NCI-H510A (cell line): Measurements from ENCODE around the gene UGT2B7.
"Not testable (repeated sequence)": the region's sequence is repeated elsewhere in the genome, so short reads cannot be mapped to it uniquely, and the experiment has no call there.

Source experiments
- DNase-seq: peaks from one replicate; lab custom pipeline; 2025; lab: John Stamatoyannopoulos, UW

UGT2B7 gene

DNA sequence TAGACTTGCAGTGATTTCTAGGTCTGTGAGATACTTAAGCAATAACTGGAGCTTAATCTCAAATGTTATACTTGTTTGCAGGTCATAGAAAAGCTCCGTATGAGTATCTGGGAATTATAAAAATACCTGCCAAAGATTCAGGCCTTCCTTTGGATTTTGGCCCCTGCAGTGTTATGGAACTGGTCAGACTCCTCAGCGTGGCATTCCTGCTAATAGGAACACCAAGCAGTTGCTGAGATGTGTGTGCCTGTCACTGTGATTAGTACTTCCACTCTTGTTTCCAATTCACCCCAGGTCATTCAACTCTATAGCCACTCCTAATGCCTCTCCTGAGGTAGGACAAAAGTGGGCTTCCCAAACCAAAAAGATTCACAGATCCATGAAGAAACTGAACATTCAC lies 7.8 kb upstream of the UGT2B7 start:
- no peak for DNase-seq

DNA sequence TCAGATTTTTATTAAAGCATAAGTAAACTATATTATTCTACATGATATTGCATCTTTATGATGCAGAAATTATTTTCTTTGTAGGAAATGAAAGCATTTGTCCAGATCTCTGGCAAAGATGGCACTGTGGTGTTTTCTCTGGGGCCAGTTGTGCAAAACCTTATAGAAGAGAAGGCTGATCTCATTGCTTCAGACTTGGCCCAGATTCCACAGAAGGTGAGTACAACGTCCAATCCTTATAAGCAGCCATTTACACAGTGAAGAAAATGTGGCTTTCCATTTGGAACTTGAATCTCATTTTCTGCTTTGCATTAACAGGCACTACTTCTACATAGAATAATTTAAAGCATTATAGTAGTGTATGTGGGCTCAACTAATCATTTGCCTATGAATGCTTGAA lies 6.9 kb upstream of the UGT2B7 start:
- no peak for DNase-seq

DNA sequence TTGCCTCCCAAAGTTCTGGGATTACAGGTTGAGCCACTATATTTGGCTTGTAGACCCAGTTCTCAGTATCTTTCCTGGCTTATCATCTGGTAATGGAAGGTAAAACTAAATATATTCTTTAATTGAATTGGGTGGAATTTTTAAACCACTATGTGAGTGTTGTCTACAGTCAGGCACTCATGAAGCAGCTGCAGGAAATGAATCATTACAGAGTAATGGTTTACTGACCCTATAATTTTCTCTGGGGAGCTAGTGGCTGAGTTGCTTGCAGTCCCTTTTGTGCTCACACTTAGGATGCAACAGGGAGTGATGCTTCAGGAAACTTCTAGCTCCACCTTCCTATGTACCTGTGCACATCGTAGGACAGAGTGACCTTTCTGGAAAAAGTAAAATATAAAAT lies 4.1 kb upstream of the UGT2B7 start:
- no peak for DNase-seq

DNA sequence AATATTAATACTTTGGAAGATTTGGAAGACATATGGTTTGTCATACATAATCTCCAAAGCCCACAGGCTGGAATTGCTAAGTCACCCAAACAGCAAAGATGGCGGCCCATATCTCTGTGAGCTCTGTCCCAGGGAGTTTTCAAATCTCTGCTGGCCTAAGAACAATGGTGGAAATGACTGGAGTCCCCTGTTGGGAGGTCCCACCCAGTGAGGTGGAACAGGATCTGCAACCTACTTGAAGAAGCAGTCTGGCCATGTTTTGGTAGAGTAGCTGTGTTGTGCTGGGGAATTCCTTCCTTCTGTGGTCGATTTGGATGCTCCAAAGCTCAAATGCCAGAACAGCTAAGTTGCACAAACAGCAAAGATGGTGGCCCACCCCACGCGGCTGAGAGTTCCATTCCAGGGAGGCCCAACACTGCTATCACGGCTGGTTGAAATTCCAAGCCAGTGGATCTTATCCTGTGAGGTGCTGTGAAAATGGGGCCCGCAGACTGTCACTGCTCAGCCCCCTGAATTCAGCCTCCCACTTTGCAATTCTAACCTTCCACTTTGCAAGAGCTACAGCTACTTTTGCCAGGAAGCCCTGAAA lies 3.2 kb upstream of the UGT2B7 start:
- no peak for DNase-seq

DNA sequence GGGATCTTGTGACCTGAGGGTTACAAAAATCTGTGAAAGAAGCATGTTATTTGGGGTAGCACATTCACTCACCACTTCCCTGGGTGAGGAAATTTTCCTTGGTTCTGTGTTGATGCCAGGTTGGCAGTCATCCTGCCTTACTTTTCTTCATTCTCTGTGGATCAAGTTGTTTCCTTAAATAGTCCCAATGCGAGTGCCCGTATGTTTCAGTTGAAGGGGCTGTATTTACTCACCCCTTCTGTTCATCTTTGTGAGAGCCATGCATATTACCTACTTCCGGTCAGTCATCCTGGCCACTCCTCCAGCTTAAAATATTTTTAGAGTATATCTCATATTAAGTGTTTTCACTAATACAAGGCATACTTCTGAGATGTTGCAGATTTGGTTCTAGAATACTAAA lies 2.6 kb upstream of the UGT2B7 start:
- DNase-seq, result no peak

DNA sequence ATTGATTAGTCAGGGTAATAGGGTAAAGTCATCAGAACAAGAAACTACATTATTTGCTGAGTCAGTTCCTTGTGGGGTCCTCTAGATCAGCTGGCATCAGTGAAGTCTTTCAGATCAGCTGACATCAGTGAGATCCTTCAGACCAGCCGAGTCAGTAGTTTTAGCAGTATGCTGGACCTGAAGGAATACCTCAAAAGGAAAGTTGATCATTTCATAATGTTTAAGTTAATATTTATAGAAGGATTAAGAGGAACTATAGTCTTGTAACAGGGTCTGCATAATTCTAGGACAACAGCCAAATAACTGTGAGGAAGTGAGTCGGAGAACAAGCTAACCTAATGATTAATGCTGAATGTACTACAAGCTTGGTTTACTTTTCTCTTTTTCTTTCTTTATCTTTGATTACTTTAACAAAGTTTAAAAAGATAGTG lies 958 bp upstream of the UGT2B7 start:
- DNase-seq, result no peak

DNA sequence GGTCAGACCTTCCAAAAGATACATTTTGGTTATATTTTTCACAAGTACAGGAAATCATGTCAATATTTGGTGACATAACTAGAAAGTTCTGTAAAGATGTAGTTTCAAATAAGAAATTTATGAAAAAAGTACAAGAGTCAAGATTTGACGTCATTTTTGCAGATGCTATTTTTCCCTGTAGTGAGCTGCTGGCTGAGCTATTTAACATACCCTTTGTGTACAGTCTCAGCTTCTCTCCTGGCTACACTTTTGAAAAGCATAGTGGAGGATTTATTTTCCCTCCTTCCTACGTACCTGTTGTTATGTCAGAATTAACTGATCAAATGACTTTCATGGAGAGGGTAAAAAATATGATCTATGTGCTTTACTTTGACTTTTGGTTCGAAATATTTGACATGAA lies 536 bp downstream of the UGT2B7 start:
- no peak for DNase-seq

DNA sequence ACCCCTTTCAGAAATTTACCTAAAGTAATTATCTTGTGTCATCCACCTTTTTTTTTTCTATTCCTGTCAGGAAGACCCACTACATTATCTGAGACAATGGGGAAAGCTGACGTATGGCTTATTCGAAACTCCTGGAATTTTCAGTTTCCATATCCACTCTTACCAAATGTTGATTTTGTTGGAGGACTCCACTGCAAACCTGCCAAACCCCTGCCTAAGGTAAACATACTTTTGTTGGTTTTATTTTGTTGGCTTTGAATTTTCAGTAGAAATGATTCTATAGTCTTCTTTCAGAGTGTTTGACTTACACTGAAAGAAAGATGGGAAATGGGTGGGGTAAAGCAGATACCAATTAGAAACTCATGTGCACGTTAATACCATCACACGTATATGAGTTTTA lies 2.2 kb downstream of the UGT2B7 start:
- DNase-seq, result no peak

DNA sequence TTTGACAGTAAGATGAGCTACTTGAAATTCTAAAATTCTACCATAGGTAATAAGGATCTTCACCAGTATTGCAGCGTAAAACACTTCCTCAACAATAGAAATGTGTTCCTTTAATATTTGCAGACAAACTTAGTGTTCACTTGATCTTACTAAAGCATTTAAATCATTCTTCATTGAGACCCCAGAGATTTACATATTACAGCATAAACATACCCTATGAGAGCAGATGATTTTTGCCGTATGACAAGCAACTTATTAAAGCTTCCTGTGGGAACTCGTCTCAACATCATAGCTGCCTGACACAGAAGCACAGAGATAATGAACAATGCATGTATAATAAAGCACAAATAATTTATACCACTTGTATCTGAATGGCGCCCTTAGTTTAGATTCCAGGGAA lies 3.6 kb downstream of the UGT2B7 start:
- no peak for DNase-seq

DNA sequence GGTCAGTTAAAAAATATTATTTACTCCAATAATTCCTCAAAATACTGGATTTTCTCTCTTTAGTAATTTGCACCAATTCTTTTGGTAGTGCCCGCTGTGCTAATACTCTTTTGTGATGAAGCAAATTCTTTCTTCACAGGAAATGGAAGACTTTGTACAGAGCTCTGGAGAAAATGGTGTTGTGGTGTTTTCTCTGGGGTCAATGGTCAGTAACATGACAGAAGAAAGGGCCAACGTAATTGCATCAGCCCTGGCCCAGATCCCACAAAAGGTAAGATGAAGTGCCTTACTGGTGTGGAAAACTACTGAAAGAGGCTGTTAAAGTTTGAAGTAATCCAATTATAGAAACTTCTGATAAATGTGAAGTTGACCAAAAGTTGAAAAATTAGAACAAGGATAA lies 6.4 kb downstream of the UGT2B7 start:
- DNase-seq, result not testable (repeated sequence)

DNA sequence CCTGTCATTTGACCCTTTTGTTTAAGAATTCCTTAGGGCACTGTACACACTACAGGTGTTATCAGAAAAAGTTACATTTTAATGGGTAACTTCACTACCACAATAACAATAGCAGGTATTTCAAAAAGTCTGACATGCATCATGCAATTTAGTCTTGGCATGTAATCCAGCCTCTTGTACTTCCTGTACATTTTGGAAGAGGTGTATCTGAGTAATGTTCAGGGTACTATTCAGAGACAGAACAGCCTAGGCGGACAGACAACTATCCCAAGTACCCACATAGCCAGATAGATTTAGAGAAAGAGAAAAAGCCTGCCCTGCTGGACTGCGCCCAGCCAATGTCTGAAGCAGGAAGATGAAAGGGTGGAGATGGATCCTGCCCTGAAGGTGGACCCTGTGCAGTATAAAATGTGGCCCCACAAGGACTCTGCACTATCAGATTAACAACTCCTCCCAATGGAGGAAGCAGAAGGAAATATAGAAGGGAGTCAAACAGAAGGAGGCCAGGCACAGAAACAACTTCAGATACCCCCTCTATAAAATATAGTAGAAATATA lies 8.5 kb downstream of the UGT2B7 start:
- no peak for DNase-seq

DNA sequence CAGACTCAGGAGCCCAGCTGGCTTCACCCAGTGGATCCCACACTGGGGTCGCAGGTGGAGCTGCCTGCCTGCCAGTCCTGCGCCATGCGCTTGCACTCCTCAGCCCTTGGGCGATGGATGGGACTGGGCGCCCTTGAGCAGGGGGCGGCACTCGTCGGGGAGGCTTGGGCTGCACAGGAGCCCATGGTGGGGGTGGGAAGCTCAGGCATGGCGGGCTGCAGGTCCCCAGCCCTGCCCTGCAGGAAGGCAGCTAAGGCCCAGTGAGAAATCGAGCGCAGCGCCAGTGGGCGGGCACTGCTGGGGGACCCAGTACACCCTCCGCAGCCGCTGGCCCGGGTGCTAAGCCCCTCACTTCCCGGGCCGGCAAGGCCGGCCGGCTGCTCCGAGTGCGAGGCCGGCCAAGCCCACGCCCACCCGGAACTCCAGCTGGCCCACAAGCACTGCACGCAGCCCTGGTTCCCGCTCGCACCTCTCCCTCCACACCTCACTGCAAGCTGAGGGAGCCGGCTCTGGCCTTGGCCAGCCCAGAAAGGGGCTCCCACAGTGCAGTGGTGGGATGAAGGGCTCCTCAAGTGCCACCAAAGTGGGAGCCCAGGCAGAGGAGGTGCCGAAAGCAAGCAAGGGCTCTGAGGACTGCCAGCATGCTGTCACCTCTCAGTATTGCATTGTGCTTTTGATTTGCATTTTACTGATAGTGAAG lies 19.0 kb downstream of the UGT2B7 start:
- DNase-seq, result not testable (repeated sequence)

DNA sequence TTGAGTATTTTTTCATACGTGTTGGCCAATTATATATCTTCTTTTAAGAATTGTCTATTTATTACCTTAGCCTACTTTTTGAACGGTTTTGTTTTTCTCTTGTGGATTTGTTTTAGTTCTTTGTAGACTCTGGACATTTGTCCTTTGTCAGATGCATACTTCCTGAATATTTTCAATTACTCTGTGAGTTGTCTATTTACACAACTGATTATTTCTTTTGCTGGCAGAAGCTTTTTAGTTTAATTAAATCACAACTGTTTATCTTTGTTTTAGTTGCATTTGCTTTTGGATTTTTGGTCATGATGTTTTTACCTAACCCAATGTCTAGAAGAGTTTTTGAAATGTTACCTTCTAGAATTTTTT lies 19.6 kb downstream of the UGT2B7 start:
- DNase-seq, result no peak

DNA sequence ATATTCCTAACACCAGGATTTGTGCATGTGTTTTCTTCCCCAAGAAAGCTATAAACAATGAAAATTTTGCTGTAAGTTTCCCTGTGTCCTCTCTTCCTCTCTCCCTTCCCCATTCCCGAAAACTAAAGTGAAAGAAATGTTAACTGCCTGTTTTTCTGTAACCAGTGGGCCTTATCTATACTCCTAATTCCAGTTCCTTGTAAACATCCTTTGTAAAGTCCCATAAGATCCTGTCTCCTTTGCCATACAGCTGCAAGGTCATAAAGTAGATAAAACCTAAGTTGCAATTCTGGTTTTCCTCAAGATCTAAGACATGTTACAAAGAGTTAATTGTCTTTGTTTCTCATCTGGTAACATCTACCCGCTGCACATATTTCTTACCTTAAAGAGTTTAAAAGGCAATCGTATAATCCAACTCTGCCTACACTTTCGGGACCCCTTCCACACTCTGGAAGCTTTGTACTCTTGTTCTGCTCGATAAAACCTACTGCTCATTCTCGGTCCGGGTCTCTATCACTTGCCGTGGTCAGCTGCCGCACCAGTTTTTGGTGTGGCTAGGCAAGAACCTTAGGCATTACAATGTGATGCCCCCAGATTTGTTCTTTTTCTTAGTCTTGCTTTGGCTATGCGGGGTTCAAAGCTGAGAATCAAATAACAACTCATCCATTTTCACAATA lies 20.5 kb downstream of the UGT2B7 start:
- DNase-seq, result no peak

DNA sequence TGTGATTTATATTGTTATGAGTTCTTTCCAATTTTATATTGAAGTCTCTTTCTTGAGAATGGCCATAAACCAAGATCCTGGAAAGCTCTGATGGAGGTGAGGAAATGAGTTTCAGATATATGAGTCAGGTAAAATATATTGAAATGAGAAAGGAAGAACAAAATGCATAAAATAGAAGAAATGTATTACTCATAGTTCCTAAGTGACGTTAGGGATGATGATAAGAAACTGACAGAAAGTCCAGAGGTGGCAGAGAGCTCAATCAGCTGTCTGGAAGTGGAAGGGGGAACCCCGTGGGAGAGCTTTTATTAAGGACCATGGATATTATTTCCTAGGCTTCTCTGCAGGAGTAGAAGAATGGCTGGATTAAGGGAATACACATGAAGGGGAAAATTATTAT lies 24.6 kb downstream of the UGT2B7 start:
- no peak for DNase-seq

DNA sequence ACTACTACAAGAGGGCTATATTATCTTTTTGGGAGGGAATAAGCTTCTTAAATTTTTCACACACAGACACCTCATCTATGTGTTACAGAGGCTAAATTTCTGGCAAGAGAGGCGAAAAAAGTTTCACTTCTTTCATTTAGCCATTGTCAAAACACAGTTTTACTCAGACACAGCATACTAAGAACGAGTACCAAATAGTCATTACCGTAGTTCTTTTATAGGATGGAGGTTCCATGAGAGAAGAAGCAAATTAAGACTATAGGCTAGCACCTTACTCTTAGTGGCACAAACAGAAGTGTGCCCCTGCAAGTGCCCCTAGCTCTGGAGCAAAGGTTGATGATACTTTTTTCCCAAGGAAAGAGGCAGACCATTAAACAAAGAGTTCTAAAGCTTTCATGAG lies 26.2 kb downstream of the UGT2B7 start:
- DNase-seq, result no peak

DNA sequence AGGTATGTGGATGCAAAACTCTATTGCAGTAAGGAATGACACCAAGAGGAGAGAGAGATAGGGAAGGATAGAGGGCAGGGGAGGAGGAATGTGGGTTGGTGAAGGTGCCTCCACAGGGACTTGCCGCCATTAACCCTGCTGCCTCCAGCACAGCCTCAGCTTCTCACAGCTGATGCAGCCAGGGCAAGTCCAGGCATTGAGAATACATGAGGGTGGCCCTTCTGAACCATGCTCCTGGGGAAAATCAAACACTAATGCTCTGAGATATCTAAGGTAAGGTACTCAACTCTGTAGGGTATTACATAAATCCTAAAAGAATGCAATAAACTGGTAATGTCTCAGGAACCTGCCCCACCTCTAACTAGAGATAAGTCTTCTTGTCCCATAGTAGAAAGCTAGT lies 28.7 kb downstream of the UGT2B7 start:
- no peak for DNase-seq

DNA sequence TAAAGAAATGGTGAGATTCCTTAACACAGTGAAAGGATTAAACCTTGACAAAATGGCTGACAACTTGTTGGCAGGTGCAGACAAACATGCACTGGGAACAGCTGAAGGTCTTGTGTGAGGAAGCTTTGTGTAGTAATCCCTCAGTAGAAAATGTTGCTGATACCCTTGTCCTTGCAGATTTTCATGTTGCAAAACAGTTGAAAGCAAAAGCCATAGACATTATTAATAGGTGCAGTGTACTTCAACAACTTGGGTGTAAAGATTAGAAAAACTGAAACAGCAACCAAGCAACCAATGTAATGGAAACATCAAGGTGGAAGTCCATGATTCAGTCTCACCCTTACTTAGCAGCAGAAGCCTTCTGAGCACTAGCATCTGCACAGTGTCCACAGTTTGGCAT lies 29.8 kb downstream of the UGT2B7 start:
- no peak for DNase-seq

DNA sequence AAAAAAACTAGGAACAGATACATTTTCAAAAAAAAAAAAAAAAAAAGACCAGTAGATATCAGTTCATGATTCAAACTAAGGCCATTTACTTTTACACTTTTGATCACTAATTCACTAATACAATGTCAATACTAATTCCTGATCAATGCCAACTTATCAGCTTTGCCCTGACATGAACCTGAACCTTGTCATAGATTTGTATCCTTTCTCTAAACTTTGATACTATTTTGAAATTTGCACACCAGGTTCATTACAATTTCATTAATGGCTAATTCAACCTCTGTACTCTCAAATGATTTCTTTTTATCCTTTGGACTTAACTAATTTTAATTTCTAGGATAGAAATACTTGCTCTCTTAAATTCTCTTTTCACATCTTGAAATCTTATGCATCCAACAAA lies 37.7 kb downstream of the UGT2B7 start:
- no peak for DNase-seq

DNA sequence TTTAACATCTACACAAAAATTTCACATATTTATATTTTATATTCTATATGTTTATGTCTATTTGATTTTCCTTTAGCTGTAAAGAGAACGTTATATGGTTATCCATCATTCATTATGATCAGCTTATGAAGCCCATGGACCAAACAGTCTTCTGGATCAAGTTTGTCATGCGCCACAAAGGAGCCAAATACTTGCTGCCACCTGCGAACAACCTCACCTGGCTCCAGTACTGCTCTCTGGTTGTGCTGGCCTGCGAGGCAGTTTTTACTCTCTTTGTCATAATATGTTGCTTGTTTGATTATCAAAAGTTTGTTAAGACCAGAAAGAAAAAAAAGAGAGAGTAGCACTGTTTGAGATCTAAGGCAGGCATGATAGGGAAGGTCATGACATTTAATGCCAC lies 38.2 kb downstream of the UGT2B7 start:
- no peak for DNase-seq

DNA sequence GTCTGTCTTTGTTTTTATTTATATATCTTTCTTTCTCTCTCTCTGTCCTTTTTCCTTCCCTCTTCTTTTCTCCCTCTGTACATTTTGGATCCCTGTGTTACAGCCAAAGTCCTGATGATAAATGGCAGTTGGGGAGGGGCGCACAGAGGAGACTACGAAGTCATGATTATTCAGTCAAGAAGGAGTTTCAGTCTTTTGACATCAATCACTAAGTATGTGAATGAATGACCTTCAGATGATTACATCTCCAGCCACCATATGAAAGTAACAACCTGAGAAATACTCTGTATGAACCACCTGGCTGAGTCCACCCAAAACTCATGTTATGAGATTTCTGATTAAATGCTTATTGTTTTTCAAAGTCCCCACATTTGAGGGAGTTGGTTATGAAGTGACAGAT lies 45.0 kb downstream of the UGT2B7 start:
- no peak for DNase-seq

DNA sequence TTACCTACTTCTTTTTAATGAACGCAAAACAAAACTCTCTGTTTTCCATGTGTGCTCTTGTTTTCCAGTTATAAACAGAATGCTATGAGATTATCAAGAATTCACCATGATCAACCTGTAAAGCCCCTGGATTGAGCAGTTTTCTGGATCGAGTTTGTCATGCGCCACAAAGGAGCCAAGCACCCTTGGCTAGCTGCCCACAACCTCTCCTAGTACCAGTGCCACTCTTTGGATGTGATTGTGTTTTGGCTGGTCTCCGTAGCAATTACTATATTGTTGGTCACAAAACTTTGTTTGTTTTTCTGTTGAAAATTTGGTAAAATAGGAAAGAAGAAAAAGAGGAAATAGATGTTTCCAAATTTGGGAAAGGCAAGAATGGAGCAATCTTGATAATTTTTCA lies 51.1 kb downstream of the UGT2B7 start:
- DNase-seq, result no peak

DNA sequence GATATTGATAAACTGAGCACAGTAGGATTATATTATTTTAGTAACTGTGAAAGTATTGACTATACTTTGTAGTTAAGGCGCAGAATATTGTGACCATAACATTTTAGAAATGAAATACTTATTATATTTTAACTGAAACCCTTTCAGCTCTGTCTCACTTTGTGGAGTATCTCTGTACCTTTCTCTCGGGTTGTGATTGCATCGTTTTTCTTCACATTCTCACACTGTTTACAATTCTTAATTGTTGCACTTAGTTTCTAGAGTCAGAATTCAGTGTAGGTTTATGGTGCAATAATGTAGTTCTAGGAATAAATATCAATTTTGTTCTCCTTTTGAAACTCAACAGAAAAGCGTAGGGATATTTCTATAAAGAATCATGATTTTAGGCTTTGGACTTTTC lies 57.7 kb downstream of the UGT2B7 start:
- DNase-seq, result no peak
